ENCODE data around the gene OSBPL9. TPM values are rescaled to one million over a fixed set of nuclear protein-coding genes. Genes with fewer than 3 reads are reported as not detected.

OSBPL9 gene
- total RNA-seq, 1 donor from 2014 or later: 91.2 TPM

GRCh38 chr1:51686450-51686849 is 69.6 kb downstream of the OSBPL9 start:
- DNase-seq (ENCODE audit: low spot score): no peak
- H3K4me1 Mint-ChIP-seq (ENCODE audit: unreplicated experiment): peaks cover 6% of the 10 kb centered on the region

GRCh38 chr1:51689075-51689440 is 72.2 kb downstream of the OSBPL9 start:
- H3K27ac Mint-ChIP-seq (ENCODE audit: unreplicated experiment): no peak overlapping the region
- no peaks in the 10 kb centered on the region for H3K36me3 Mint-ChIP-seq (ENCODE audit: low read depth, unreplicated experiment)

More at GRCh38 chr1:51686450-51686849, 69.6 kb downstream of the OSBPL9 start:
- no peaks in the 10 kb centered on the region for H3K36me3 Mint-ChIP-seq (ENCODE audit: low read depth, unreplicated experiment)
- no peak overlapping the region for H3K4me3 Mint-ChIP-seq (ENCODE audit: unreplicated experiment)
- H3K27ac Mint-ChIP-seq (ENCODE audit: unreplicated experiment): no peak overlapping the region
- H3K27me3 Mint-ChIP-seq (ENCODE audit: unreplicated experiment): peaks cover 3% of the 10 kb centered on the region
- no peak for TF ChIP-seq CTCF (IDR thresholded peaks at IDR 0.05; ENCODE audit: unreplicated experiment)
- H3K9me3 Mint-ChIP-seq (ENCODE audit: unreplicated experiment): no peaks in the 10 kb centered on the region

DNA sequence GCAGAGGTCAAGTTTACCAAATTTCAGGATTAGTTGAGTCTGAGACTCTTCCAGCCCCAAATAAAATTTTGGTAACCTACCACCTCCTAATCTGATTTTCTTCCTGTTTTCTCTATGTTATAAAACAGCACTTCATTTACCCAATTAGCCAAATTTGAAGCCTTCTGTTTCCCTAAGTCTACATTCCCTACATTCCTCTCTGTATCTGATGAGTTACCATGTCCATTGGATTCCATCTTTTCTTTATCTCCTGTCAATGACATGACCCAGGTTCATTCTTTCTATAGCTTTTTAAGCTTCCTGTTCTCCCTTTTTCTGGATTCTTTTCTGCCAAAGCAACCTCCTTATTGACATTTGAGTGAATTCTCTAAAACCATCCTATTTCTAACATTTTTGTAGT is 72.8 kb downstream of the OSBPL9 start:
- Mint-ChIP-seq H3K27ac (ENCODE audit: unreplicated experiment) (no peak overlapping the region), H3K36me3 (ENCODE audit: low read depth, unreplicated experiment) (no peaks in the 10 kb centered on the region), H3K27me3 (ENCODE audit: unreplicated experiment) (peaks cover 3% of the 10 kb centered on the region), H3K4me3 (ENCODE audit: unreplicated experiment) (no peak overlapping the region), H3K4me1 (ENCODE audit: unreplicated experiment) (peaks cover 17% of the 10 kb centered on the region), H3K9me3 (ENCODE audit: unreplicated experiment) (no peaks in the 10 kb centered on the region)
- no peak for DNase-seq (ENCODE audit: low spot score)
- TF ChIP-seq CTCF (IDR thresholded peaks at IDR 0.05; ENCODE audit: unreplicated experiment): no peak

More at GRCh38 chr1:51689075-51689440, 72.2 kb downstream of the OSBPL9 start:
- TF ChIP-seq CTCF (IDR thresholded peaks at IDR 0.05; ENCODE audit: unreplicated experiment): no peak
- DNase-seq (ENCODE audit: low spot score): no peak
- no peaks in the 10 kb centered on the region for H3K9me3 Mint-ChIP-seq (ENCODE audit: unreplicated experiment)
- peaks cover 17% of the 10 kb centered on the region for H3K4me1 Mint-ChIP-seq (ENCODE audit: unreplicated experiment)
- H3K4me3 Mint-ChIP-seq (ENCODE audit: unreplicated experiment): no peak overlapping the region
- H3K27me3 Mint-ChIP-seq (ENCODE audit: unreplicated experiment): peaks cover 3% of the 10 kb centered on the region

GRCh38 chr1:51690285-51690961 is 73.5 kb downstream of the OSBPL9 start:
- H3K4me1 Mint-ChIP-seq (ENCODE audit: unreplicated experiment): peaks cover 17% of the 10 kb centered on the region
- H3K36me3 Mint-ChIP-seq (ENCODE audit: low read depth, unreplicated experiment): no peaks in the 10 kb centered on the region
- no peak overlapping the region for H3K27ac Mint-ChIP-seq (ENCODE audit: unreplicated experiment)
- peaks cover 3% of the 10 kb centered on the region for H3K27me3 Mint-ChIP-seq (ENCODE audit: unreplicated experiment)
- H3K4me3 Mint-ChIP-seq (ENCODE audit: unreplicated experiment): no peak overlapping the region
- H3K9me3 Mint-ChIP-seq (ENCODE audit: unreplicated experiment): no peaks in the 10 kb centered on the region
- no peak for DNase-seq (ENCODE audit: low spot score)
- TF ChIP-seq CTCF (IDR thresholded peaks at IDR 0.05; ENCODE audit: unreplicated experiment): no peak

DNA sequence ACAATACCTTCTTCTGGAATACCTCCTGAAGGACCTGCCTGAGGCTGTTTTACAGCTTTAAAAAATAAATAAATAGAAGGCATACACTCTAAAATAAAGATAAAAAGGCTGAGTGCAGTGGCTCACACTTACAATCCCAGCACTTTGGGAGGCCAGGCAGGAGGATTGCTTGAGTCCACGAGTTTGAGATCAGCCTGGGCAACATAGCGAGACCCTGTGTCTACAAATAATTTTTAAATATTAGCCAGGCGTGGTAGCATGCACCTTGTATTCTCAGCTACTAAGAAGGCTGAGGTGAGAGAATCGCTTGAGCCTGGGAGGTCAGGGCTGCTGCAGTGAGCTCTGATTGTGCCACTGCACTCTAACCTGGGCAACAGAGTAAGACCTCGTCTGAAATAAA is 75.0 kb downstream of the OSBPL9 start:
- H3K27me3 Mint-ChIP-seq (ENCODE audit: unreplicated experiment): no peaks in the 10 kb centered on the region
- H3K27ac Mint-ChIP-seq (ENCODE audit: unreplicated experiment): no peak overlapping the region
- no peaks in the 10 kb centered on the region for H3K9me3 Mint-ChIP-seq (ENCODE audit: unreplicated experiment)
- H3K4me1 Mint-ChIP-seq (ENCODE audit: unreplicated experiment): peaks cover 17% of the 10 kb centered on the region
- DNase-seq (ENCODE audit: low spot score): no peak
- H3K36me3 Mint-ChIP-seq (ENCODE audit: low read depth, unreplicated experiment): no peaks in the 10 kb centered on the region
- no peak for TF ChIP-seq CTCF (IDR thresholded peaks at IDR 0.05; ENCODE audit: unreplicated experiment)
- H3K4me3 Mint-ChIP-seq (ENCODE audit: unreplicated experiment): no peak overlapping the region
